Fibroblast of villous mesenchyme (primary cell): ENCODE results near the gene PCSK4. TPM values are rescaled to one million over a fixed set of nuclear protein-coding genes. Genes with fewer than 3 reads are reported as not detected.
"Not testable (repeated sequence)": the region's sequence is repeated elsewhere in the genome, so short reads cannot be mapped to it uniquely, and the experiment has no call there.

Source experiments
- DNase-seq: peaks from one replicate; pipeline ENCODE4 v3.0.0-alpha.2; 2010; ENCODE audit warnings: low read depth
- H3K4me3 ChIP-seq: 2 replicates; pipeline ENCODE4 v1.5.1; 2011; ENCODE audit warnings: low read depth, mild to moderate bottlenecking, low read length
- CTCF ChIP-seq: IDR thresholded peaks from 2 replicates; pipeline ENCODE4 v1.5.1; 2012; ENCODE audit warnings: low read depth, mild to moderate bottlenecking, low read length; ENCODE audit not compliant: insufficient read depth
- total RNA-seq: library from RNA; depleted of rRNA; stranded (reverse); fragments of >200 nt; gene quantifications from 2 replicates; pipeline ENCODE4 v1.2.3, GENCODE V29; 2012

The PCSK4 gene
- total RNA-seq, 1 donor, result 1.3 TPM

GRCh38 chr19:1483131-1483978 lies 6.8 kb downstream of the PCSK4 start:
- H3K4me3 ChIP-seq, result no peak overlapping the region
- TF ChIP-seq CTCF, result no peak
- no peak for DNase-seq

- TF ChIP-seq CTCF, result no peak
- DNase-seq, result no peak
- H3K4me3 ChIP-seq, result no peak overlapping the region
Measured at GRCh38 chr19:1482361-1483130, 7.6 kb downstream of the PCSK4 start.

GRCh38 chr19:1481893-1482360 lies 8.2 kb downstream of the PCSK4 start:
- no peak overlapping the region for H3K4me3 ChIP-seq
- TF ChIP-seq CTCF, result no peak
- no peak for DNase-seq

GRCh38 chr19:1481224-1481892 lies 8.8 kb downstream of the PCSK4 start:
- no peak for DNase-seq
- no peak overlapping the region for H3K4me3 ChIP-seq
- no peak for TF ChIP-seq CTCF

- no peak for TF ChIP-seq CTCF
- H3K4me3 ChIP-seq, result peak within 1 kb of the TSS; percentile 86
- peak; percentile 94 for DNase-seq
Measured at GRCh38 chr19:1478934-1479707, 11.0 kb downstream of the PCSK4 start, which contains the start of gene C19orf25. C19orf25 (minus strand) TSS chr19:1479215; CDS start chr19:1478903, 312 bp downstream.

- not testable (repeated sequence) for DNase-seq, H3K4me3 ChIP-seq
Measured at GRCh38 chr19:1477056-1477455, 13.1 kb downstream of the PCSK4 start.
